Fibroblast of mammary gland (primary cell): ENCODE results near the gene SUSD4.

ENCODE experiments used
- DNase-seq: peaks from one replicate; pipeline ENCODE4 v3.0.0-alpha.2; 2010; ENCODE audit warnings: low read depth
- H3K4me3 ChIP-seq: 2 replicates; pipeline ENCODE4 v1.5.1; 2011; ENCODE audit warnings: low read depth, mild to moderate bottlenecking, low read length, moderate library complexity; ENCODE audit not compliant: control insufficient read depth
- TF ChIP-seq, protein P1 (sequence below): conservative IDR thresholded peaks from 2 replicates; pipeline ENCODE4 v1.5.1; 2011; ENCODE audit warnings: low read depth, low read length, inconsistent platforms; ENCODE audit not compliant: control insufficient read depth, insufficient read depth

Gene SUSD4

DNA sequence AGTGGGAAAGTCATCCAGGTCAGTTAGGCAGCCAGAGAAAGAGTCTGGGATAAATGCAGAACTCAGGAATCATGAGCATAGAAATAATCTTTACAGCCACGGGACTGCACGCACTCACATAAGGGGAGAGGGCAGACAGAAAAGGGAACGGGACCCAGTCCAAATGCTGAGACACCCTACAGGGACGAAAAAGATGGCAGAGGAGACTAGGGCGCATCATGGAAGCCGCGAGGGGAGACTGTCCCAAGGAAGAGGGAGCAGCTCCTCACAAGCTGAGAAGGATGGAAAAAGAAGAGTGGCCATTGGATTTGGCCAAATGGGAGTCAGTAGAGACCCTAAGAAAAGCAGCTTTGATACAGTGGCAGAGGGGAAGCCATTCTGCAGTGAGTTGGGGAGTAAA is 118.0 kb downstream of the SUSD4 start:
- H3K4me3 ChIP-seq = no peak overlapping the region
- TF ChIP-seq, protein P1, sequence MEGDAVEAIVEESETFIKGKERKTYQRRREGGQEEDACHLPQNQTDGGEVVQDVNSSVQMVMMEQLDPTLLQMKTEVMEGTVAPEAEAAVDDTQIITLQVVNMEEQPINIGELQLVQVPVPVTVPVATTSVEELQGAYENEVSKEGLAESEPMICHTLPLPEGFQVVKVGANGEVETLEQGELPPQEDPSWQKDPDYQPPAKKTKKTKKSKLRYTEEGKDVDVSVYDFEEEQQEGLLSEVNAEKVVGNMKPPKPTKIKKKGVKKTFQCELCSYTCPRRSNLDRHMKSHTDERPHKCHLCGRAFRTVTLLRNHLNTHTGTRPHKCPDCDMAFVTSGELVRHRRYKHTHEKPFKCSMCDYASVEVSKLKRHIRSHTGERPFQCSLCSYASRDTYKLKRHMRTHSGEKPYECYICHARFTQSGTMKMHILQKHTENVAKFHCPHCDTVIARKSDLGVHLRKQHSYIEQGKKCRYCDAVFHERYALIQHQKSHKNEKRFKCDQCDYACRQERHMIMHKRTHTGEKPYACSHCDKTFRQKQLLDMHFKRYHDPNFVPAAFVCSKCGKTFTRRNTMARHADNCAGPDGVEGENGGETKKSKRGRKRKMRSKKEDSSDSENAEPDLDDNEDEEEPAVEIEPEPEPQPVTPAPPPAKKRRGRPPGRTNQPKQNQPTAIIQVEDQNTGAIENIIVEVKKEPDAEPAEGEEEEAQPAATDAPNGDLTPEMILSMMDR = no peak
- no peak for DNase-seq

DNA sequence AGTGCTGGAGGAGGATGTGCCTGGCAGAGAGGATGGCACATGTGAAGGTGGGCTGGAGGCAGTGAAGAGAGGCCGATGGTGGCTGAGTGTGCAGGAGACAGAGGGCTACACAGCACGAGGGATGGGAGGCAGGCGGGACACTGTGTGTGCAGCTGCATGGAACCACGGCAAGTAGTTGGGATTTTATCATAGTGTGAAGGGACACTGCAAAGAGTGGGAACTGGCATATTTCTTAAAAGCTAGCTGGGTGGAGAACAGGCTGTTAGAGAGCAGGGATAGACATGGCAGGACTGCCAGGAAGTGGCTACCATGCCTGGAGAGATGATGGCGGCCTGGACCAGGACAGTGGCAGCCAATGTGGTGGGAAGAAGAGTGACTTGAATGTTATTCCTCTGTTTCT is 118.6 kb downstream of the SUSD4 start:
- TF ChIP-seq, protein P1 = no peak
- H3K4me3 ChIP-seq = no peak overlapping the region
- DNase-seq = no peak

DNA sequence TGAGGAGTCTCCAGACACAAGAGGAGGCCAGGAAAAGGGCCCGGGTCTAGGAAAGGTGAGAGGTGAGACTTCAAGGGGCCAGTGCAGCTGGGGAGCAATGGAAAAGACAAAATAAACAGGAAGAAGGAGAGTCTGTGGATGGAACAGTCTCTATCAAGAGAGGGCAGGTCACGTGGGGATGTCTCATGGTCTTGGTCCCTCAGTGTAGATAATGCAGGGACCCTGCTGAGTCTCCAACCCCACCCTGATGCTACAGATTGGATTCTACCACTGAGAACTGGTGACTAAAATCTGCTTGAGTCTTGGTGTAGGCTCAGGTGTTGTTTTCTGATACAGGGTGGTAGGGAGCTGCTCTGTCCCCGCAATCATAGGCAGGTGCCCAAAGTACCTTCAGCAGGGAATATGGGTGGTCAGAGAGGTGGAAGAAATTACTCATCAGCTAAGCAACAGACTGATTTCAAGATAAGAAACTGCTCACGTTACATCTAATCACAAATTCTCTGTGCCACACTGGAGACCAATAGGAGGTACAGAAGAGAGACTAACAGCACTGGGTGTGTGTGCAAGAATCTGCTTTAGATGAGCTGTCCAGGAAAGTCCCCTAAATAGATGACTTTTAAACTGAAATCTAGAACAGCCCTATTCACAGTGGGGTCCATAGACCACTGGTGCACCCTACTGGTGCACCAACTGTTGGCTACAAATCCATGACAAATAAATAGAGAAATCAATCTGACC is 119.4 kb downstream of the SUSD4 start:
- no peak overlapping the region for H3K4me3 ChIP-seq
- DNase-seq = peak; percentile 18
- TF ChIP-seq, protein P1 = peak; percentile 24

DNA sequence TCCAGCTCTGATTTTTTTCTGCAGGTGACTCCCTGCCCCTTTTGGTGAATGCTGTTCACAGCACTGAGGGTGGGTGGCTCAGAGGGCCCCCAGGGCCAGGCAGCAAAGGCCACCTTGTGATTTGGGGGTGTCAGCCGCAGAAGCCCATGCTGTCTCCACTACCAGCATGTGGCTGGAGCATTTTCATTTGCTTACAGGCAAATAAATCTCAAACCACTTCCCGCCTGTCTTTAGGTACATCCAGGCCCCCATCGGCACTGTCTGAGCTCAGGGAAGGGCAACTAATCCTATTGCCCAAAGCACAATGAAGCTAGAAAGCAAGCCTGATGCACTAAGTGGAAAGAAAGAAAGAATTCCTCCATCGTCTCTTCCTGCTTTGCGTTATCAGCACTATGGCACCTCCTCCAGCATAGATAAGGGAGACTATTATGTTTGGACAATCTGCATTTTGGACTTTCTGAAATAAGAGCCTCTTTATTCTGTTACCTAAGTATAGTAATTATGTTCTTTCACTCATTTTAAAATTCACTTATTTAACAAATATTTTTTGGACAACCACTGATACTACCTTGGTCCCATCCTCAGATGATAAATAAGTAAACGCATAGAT is 120.4 kb downstream of the SUSD4 start:
- TF ChIP-seq, protein P1 = no peak
- no peak for DNase-seq
- H3K4me3 ChIP-seq = no peak overlapping the region

DNA sequence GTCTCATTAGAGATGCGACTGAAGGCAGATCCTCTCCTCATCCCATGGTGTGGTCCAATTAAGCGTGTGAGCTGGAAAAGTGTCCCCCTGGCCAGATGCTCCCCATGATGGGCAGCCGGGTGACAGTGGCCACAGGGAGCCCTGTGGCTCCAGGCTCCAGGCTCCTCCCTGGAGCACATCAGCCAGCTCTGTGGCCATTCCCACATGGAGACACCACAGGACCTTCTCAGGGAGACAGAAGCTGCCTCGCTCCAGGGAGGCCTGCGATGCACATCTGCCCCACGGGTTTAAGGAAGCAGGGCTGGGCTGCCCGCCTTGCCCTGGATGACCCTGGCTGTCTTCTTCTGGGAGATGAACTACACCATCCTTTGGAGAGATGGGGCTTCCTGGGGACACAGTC is 121.0 kb downstream of the SUSD4 start:
- no peak overlapping the region for H3K4me3 ChIP-seq
- no peak for DNase-seq
- TF ChIP-seq, protein P1 = no peak

DNA sequence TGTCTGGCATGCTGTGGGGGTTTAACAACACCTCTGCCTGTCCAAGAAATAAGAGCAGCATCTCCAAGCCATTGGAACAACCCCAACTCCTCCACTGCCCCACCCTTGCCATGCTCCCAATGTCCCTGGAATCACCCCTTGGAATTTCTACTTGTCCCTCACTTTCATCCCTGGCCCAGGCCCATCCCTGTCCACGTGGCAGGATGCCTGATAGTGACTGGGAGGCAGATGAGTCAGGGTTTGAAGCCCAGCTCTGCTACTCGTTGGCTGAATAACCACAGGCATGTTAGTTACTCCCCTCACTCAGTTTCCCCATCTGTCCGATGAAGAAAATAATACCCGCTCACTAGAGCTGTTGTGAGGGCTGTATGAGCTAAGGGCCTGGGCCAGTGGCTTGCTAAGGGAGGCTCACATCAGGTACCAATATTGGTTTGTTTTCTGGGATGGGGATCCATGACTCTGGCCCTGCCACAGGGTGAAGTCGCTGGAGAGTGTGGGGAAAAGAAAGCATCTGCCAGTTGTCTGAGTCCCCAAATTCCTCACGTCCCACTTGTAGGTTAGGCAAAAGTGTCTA is 121.5 kb downstream of the SUSD4 start:
- TF ChIP-seq, protein P1 = no peak
- peak; percentile 30 for DNase-seq
- H3K4me3 ChIP-seq = no peak overlapping the region
